C4-2B (cell line): ENCODE measurements around the gene MAST4.

Experiments used
- ZFX ChIP-seq: fragments of 450-650 bp; IDR thresholded peaks from 2 replicates; pipeline ENCODE4 v1.6.1; 2017
- TF ChIP-seq, protein P1 (sequence below): fragments of 450-650 bp; conservative IDR thresholded peaks from 2 replicates; pipeline ENCODE4 v1.5.1; 2017; ENCODE audit warnings: mild to moderate bottlenecking

DNA sequence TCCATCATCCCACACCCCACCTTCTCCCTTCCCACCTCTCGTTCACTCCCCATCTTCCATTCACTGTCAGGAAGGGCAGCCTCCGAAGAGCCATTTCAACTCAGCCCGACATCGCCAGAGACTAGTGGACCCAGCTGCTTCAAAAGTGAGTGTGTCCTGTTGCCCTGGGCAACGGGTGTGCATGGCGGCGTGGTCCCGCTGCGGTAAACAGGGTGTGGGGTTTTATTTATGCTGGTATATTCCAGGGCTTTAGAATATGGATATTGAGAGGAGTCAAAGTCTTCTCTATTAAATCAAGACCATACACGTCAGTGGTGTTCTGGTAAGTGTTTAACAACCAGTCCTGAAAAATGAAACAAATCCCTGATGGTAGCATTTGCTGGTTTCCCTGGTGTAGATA is 274.5 kb downstream of the MAST4 start:
- TF ChIP-seq, protein P1, sequence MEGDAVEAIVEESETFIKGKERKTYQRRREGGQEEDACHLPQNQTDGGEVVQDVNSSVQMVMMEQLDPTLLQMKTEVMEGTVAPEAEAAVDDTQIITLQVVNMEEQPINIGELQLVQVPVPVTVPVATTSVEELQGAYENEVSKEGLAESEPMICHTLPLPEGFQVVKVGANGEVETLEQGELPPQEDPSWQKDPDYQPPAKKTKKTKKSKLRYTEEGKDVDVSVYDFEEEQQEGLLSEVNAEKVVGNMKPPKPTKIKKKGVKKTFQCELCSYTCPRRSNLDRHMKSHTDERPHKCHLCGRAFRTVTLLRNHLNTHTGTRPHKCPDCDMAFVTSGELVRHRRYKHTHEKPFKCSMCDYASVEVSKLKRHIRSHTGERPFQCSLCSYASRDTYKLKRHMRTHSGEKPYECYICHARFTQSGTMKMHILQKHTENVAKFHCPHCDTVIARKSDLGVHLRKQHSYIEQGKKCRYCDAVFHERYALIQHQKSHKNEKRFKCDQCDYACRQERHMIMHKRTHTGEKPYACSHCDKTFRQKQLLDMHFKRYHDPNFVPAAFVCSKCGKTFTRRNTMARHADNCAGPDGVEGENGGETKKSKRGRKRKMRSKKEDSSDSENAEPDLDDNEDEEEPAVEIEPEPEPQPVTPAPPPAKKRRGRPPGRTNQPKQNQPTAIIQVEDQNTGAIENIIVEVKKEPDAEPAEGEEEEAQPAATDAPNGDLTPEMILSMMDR = no peak
- no peak for TF ChIP-seq ZFX
